ENCODE results near the gene ARSJ. TPM values are rescaled to one million over a fixed set of nuclear protein-coding genes. Genes with fewer than 3 reads are reported as not detected.
"Not testable (repeated sequence)": the region's sequence is repeated elsewhere in the genome, so short reads cannot be mapped to it uniquely, and the experiment has no call there.

The ARSJ gene
- polyA plus RNA-seq, 4 donors, result 15.3 to 17.1 (median 16.9) TPM

- no peak for DNase-seq (ENCODE audit: low read depth in 4 of 4, low spot score in 2 of 4)
These were observed 19.9 kb downstream of the ARSJ start for GRCh38 chr4:113959539-113959937.

DNA sequence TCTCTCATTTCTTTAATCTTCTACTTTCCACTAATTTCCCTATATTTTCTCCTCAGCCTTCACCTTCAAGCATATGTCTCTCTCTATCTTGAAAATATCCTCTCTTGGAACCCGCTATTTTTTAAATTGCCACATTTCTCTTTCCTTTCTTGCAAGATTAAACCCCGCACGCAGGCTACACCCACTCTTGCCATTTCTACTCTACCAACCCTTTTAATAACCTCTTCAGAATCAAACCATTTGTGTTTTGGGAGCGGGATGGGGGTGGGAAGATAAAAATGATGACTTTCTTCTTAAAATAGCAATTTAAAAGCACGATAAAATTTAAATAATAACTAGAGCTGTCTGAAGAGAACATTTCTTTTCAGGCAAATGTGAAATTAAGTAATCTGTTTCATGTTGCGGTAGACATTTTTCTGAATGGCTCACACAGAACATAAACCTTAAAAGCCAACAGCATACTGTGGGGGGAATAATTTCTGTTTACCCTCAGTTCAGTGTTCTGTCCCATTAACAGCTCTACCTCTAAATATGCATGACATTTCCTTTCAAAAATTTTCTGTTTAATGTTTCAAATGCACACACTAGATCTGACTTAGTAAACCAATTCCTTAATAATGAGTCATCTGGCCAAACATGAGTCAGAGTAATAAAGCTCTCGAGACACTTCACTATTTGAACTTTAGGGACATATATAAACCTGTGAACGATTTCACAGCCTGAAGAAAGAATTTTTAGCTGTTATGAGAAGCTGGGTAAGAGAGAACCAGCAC lies 20.5 kb downstream of the ARSJ start:
- DNase-seq (ENCODE audit: low read depth in 4 of 4, low spot score in 2 of 4), result no peak

DNA sequence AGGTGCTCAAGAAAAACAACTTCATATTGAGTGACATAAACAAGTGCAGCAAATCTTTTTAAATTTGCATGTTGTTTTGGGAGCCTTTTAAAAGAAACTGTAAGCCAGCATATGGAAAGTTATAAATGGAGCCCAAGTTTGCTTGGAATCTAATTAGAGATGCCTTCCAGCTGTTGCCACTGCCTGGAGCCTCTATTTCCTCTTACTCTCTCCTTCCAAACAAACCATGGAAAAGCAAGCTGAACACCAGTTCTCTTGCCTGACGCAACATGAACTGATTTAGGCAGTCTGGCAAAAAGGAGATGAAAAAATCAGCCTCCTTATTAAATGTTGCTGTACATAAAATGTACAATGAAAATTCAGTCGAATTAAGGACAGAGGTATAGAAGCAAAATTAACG lies 21.5 kb downstream of the ARSJ start:
- no peak for DNase-seq (ENCODE audit: low read depth in 4 of 4, low spot score in 2 of 4)

- DNase-seq (ENCODE audit: low read depth in 4 of 4, low spot score in 2 of 4), result no peak
These were observed 23.5 kb downstream of the ARSJ start for GRCh38 chr4:113955948-113956347.

GRCh38 chr4:113955411-113955810 lies 24.0 kb downstream of the ARSJ start:
- DNase-seq (ENCODE audit: low read depth in 4 of 4, low spot score in 2 of 4), result no peak

- DNase-seq (ENCODE audit: low read depth in 4 of 4, low spot score in 2 of 4), result no peak
These were observed 25.6 kb downstream of the ARSJ start for GRCh38 chr4:113953888-113954287.

DNA sequence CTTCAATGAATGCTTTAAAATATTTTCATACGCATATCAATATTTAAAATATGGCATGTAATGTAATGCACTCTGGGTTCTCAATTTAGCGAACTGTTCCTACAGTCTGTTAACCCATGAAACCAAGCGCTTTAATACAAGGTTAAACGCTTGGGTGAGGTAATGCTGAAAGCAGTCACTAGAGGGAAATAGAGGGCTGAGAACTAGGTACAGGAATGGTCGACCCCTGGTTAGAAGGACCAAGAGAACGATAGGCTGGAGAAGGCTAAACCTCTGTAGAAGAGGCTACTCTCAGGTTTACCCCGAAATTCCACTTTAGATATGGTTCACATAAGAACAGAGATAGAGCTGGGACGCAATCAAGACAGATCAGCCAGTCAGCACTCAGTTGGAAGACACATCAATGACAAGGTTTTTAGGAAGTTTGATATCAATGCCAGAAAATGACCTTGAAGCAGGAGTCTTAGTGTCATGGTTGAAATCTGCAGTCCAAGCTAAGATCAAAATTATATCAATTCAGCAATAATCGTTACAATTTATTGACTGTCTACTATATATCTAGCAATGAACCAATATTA lies 26.9 kb downstream of the ARSJ start:
- peak in 2 of 4 donors; percentile 21 to 34 for DNase-seq (ENCODE audit: low read depth in 4 of 4, low spot score in 2 of 4)

GRCh38 chr4:113951263-113951662 lies 28.2 kb downstream of the ARSJ start:
- no peak for DNase-seq (ENCODE audit: low read depth in 4 of 4, low spot score in 2 of 4)

DNA sequence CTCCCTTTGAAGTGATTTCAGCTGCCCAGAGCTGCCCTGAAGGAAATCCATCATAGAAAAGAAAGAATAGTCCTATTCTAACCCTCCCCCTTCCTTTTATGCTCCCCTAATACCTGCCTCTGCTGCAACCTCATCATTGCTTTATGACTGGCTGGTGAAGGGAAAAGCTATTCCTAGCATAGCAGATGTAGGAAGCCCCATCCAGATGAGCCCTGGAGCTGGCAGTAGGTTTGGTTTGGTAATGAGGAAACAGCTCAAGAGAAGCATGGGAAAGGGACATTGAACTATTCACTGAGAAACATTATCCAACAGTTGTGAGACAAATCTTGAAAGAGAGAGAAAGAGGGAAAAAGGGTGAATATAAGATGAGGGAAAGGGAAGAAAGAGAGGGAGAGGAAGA lies 29.2 kb downstream of the ARSJ start:
- no peak for DNase-seq (ENCODE audit: low read depth in 4 of 4, low spot score in 2 of 4)

GRCh38 chr4:113947484-113947883 lies 32.0 kb downstream of the ARSJ start:
- DNase-seq (ENCODE audit: low read depth in 4 of 4, low spot score in 2 of 4), result no peak

DNA sequence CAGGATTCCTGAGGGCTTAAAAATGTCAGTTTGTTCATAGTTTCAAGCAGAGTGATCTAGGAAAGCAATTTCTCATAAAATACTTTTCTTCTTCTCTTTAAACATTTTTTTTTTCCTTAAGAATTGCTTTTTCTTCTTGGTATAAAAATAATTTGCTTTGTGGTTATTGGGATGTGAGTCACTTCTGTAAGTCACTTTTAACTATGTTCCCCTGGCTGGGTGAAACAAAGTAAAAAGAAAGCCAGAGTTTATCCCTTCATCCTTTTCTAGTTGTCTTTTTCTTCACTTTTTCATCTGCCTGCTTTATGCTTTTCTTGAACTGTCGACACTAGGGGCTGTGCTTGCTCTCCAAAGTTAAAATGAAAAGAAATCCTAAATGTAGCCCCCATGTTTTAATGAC lies 33.5 kb downstream of the ARSJ start:
- no peak for DNase-seq (ENCODE audit: low read depth in 4 of 4, low spot score in 2 of 4)

DNA sequence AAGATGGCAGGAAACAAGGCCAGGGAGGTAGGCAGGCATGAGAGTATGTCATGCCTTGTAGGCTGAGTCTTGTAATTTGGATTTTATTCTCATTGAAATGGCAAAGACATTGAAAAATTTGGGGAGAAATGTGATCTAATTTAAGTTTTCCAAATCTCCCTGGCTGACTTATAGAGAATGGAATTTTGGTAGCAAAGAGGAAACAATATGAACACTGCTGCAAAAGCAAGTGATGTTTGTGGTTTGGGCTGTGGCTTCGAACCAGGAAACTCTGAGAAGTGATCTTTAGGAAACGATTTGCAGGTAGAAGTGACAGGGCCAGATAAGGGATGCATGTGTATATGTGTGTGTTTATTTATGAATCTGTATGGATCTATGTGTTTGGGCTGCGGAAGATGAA lies 35.6 kb downstream of the ARSJ start:
- DNase-seq (ENCODE audit: low read depth in 4 of 4, low spot score in 2 of 4), result no peak

- DNase-seq (ENCODE audit: low read depth in 4 of 4, low spot score in 2 of 4), result no peak
These were observed 36.4 kb downstream of the ARSJ start for GRCh38 chr4:113943085-113943484.

GRCh38 chr4:113941836-113942235 lies 37.6 kb downstream of the ARSJ start:
- no peak for DNase-seq (ENCODE audit: low read depth in 4 of 4, low spot score in 2 of 4)

- DNase-seq (ENCODE audit: low read depth in 4 of 4, low spot score in 2 of 4), result not testable (repeated sequence)
These were observed 39.3 kb downstream of the ARSJ start for GRCh38 chr4:113940103-113940502.

DNA sequence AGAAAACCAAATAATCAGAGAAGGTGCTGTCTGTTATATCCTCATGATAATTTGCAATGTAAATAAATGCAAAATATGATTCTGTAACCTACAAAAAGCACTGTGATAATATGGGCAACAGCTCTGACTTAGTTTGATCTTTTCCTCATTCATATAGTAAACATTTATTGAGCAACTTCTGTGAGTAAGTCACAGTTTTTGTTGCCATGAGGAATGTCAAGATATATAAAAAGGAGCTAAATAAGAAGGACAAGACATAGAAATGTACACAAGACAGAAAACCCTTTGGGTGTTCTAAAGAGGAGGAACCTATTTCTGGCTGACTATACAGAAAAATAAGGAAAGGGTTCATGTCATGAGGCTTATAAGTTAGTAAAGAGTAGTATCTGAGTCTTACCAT lies 44.3 kb downstream of the ARSJ start:
- no peak for DNase-seq (ENCODE audit: low read depth in 4 of 4, low spot score in 2 of 4)

DNA sequence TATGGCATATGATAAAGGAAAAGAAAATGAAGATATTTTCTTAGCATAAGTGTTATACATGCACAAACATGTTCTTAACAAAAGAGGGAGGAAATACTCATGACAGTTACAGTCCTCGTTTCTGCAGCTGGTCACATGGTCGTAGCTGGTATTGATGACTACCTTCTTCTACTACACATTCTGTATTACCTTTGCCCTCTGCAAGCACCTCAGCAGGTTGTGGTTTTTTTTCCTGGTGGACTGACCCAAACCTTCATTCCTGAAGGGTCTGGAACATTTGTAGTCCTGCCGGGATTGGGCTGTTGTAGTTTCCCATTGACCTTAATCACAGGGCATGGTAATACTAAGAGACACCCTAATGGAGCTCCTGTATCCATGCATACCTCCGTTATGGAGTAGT lies 54.7 kb downstream of the ARSJ start:
- not testable (repeated sequence) for DNase-seq (ENCODE audit: low read depth in 4 of 4, low spot score in 2 of 4)

GRCh38 chr4:113921089-113921794 lies 58.2 kb downstream of the ARSJ start:
- peak in 1 of 4 donors; percentile 15 for DNase-seq (ENCODE audit: low read depth in 4 of 4, low spot score in 2 of 4)

- no peak for DNase-seq (ENCODE audit: low read depth in 4 of 4, low spot score in 2 of 4)
These were observed 59.8 kb downstream of the ARSJ start for GRCh38 chr4:113919611-113920010.

- no peak for DNase-seq (ENCODE audit: low read depth in 4 of 4, low spot score in 2 of 4)
These were observed 60.3 kb downstream of the ARSJ start for GRCh38 chr4:113919145-113919544.

DNA sequence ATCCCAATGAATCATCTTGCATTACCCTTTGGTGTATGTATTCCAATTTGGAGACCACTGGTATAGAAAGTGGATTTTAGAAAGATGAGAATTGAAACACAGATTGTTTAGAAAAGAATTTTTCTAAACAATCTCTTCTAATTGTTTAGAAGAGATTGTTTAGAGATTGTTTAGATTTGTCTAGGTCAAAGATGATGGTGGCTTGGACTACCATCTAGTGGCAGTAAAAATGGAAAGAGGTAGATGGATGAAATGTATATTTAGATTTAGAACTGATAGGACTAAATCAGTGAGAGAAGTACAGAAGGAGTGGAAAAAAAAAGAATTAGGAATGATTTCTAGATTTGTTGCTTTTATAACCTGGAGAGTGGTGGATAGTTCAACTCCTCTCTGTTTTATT lies 70.6 kb downstream of the ARSJ start:
- DNase-seq (ENCODE audit: low read depth in 4 of 4, low spot score in 2 of 4), result no peak

GRCh38 chr4:113907559-113907958 lies 71.9 kb downstream of the ARSJ start:
- no peak for DNase-seq (ENCODE audit: low read depth in 4 of 4, low spot score in 2 of 4)

Measured in left renal cortex interstitium (tissue), 4 donors.